GM12878 (cell line): ENCODE results near the gene CAMKMT. TPM values are rescaled to one million over a fixed set of nuclear protein-coding genes. Genes with fewer than 3 reads are reported as not detected.

Experiments
- CREM ChIP-seq: IDR thresholded peaks from 2 replicates; pipeline ENCODE4 v1.6.1; 2014; ENCODE audit warnings: antibody characterized with exemption, low read depth
- EP300 ChIP-seq, 2 experiments: fragments of 150-350 bp in 1 of 2; IDR thresholded peaks; 2 replicates each; pipeline ENCODE4 v1.6.1; 2011 to 2012; ENCODE audit warnings: low read depth in 2 of 2, low read length in 2 of 2, borderline replicate concordance in 1 of 2, improper control_type of control experiment in 1 of 2, inconsistent platforms in 1 of 2; ENCODE audit not compliant: control insufficient read depth in 1 of 2
- FOS ChIP-seq: IDR thresholded peaks from 3 replicates; pipeline ENCODE4 v1.6.1; 2011; ENCODE audit warnings: borderline replicate concordance; ENCODE audit not compliant: insufficient read length; ENCODE audit errors: extremely low read depth
- MEF2A ChIP-seq: IDR thresholded peaks from 2 replicates; pipeline ENCODE4 v1.6.1; 2011; ENCODE audit warnings: low read depth, mild to moderate bottlenecking, low read length, moderate library complexity; ENCODE audit not compliant: insufficient read depth
- SUPT20H ChIP-seq: IDR thresholded peaks from 2 replicates; pipeline ENCODE4 v1.6.1; 2011; ENCODE audit warnings: low read depth, mild to moderate bottlenecking, low read length, moderate library complexity, borderline replicate concordance; ENCODE audit not compliant: control insufficient read depth
- TCF7 ChIP-seq: IDR thresholded peaks from 2 replicates; pipeline ENCODE4 v1.6.1; 2014; ENCODE audit warnings: antibody characterized with exemption, borderline replicate concordance
- polyA plus RNA-seq, 11 experiments: library from polyadenylated mRNA; depleted of rRNA in 4 of 11; unstranded in 6 of 11; stranded (reverse) in 5 of 11; fragments of >200 nt; fragmentation: Nextera tagmentation in 4 of 11; fragmentation: Illumina TruSeq in 1 of 11; extraction: Ambion mirVana in 4 of 11; extraction: Trizol in 1 of 11; gene quantifications; 1 replicate in 1 of 11; 2 replicates in 10 of 11; pipeline versions ENCODE4 v1.2.1 to v1.2.3, GENCODE V29; 2011 to 2016; ENCODE audit warnings: inconsistent platforms in 2 of 11, missing spikeins in 2 of 11, low read depth in 1 of 11
- total RNA-seq, 4 experiments: library from RNA; depleted of rRNA in 3 of 4; stranded (reverse); fragments of >200 nt in 3 of 4; fragmentation: Illumina TruSeq in 1 of 4; extraction: Trizol in 1 of 4; gene quantifications; 2 replicates each; pipeline versions ENCODE4 v1.2.1 to v1.2.3, GENCODE V29; 2013 to 2021
- TF ChIP-seq, protein P1 (sequence below): fragments of 450-650 bp; IDR thresholded peaks from 2 replicates; pipeline ENCODE4 v1.6.1; 2017; ENCODE audit warnings: borderline replicate concordance
- TF ChIP-seq, protein P2 (sequence below): fragments of 450-650 bp; IDR thresholded peaks from 2 replicates; pipeline ENCODE4 v1.6.1; 2017; ENCODE audit warnings: antibody characterized with exemption, mild to moderate bottlenecking, moderate library complexity
- TF ChIP-seq, protein P3 (sequence below): fragments of 450-650 bp; IDR thresholded peaks from 2 replicates; pipeline ENCODE4 v1.6.1; 2016; ENCODE audit warnings: mild to moderate bottlenecking, moderate library complexity, borderline replicate concordance

Gene CAMKMT
- total and polyA plus RNA-seq, 10 of the 15 experiments (the other 5 are each of a cell fraction or from before 2014, with no cell fraction given): 2.7 to 16.0 (median 11.8) TPM

DNA sequence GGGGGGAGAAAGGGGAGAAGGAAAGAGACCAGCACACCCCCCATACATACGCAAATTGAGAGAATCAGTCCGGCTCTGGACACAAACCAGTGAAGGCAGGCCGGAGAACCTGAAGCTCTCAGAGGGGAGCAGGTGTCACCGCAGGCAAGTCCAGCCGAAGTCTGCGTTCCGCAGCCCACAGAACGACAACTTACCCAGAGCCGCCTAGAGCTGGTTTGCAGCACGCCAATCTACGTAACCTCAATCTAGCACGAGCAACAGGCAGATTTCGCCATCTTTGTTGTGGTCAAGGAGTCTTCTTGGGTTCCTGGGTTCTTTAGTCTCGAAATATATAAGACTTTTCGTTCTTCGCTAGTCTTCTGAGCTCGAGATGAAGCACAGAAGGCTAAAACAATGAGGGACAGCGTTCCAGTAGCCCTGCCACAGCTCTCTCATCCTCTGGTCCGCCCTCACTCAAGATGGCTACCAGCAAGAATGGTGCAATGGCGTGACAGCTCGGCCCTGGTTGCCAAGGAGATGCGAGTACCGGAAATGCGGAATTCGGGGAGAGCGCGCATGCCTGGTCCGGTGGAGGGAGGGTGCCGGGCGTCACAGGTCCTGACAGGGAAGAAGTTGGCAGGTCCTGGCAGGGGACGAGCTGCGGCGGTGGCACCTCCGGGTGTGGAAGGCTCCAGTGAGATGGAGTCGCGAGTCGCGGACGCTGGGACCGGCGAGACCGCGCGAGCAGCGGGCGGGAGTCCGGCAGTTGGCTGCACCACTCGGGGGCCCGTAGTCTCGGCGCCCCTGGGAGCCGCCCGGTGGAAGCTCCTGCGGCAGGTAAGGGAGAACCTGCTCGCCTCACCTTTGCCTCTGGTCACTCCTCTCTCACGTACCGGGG is at the start of gene CAMKMT, which contains the start of gene PREPL (continued):
- TF ChIP-seq, protein P1, sequence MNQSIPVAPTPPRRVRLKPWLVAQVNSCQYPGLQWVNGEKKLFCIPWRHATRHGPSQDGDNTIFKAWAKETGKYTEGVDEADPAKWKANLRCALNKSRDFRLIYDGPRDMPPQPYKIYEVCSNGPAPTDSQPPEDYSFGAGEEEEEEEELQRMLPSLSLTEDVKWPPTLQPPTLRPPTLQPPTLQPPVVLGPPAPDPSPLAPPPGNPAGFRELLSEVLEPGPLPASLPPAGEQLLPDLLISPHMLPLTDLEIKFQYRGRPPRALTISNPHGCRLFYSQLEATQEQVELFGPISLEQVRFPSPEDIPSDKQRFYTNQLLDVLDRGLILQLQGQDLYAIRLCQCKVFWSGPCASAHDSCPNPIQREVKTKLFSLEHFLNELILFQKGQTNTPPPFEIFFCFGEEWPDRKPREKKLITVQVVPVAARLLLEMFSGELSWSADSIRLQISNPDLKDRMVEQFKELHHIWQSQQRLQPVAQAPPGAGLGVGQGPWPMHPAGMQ: no peak
- TF ChIP-seq, protein P2, sequence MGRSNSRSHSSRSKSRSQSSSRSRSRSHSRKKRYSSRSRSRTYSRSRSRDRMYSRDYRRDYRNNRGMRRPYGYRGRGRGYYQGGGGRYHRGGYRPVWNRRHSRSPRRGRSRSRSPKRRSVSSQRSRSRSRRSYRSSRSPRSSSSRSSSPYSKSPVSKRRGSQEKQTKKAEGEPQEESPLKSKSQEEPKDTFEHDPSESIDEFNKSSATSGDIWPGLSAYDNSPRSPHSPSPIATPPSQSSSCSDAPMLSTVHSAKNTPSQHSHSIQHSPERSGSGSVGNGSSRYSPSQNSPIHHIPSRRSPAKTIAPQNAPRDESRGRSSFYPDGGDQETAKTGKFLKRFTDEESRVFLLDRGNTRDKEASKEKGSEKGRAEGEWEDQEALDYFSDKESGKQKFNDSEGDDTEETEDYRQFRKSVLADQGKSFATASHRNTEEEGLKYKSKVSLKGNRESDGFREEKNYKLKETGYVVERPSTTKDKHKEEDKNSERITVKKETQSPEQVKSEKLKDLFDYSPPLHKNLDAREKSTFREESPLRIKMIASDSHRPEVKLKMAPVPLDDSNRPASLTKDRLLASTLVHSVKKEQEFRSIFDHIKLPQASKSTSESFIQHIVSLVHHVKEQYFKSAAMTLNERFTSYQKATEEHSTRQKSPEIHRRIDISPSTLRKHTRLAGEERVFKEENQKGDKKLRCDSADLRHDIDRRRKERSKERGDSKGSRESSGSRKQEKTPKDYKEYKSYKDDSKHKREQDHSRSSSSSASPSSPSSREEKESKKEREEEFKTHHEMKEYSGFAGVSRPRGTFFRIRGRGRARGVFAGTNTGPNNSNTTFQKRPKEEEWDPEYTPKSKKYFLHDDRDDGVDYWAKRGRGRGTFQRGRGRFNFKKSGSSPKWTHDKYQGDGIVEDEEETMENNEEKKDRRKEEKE: no peak
- TF ChIP-seq EP300 (IDR thresholded peaks at IDR 0.05; ENCODE audit: borderline replicate concordance in 1 of 2, control insufficient read depth in 1 of 2, low read depth in 2 of 2, low read length in 2 of 2): peak in 1 of 2 experiments; percentile 39; a peak in 1 of 4 replicates
- no peak for TF ChIP-seq TCF7
- no peak for TF ChIP-seq FOS
- TF ChIP-seq SUPT20H: no peak
- TF ChIP-seq, protein P3, sequence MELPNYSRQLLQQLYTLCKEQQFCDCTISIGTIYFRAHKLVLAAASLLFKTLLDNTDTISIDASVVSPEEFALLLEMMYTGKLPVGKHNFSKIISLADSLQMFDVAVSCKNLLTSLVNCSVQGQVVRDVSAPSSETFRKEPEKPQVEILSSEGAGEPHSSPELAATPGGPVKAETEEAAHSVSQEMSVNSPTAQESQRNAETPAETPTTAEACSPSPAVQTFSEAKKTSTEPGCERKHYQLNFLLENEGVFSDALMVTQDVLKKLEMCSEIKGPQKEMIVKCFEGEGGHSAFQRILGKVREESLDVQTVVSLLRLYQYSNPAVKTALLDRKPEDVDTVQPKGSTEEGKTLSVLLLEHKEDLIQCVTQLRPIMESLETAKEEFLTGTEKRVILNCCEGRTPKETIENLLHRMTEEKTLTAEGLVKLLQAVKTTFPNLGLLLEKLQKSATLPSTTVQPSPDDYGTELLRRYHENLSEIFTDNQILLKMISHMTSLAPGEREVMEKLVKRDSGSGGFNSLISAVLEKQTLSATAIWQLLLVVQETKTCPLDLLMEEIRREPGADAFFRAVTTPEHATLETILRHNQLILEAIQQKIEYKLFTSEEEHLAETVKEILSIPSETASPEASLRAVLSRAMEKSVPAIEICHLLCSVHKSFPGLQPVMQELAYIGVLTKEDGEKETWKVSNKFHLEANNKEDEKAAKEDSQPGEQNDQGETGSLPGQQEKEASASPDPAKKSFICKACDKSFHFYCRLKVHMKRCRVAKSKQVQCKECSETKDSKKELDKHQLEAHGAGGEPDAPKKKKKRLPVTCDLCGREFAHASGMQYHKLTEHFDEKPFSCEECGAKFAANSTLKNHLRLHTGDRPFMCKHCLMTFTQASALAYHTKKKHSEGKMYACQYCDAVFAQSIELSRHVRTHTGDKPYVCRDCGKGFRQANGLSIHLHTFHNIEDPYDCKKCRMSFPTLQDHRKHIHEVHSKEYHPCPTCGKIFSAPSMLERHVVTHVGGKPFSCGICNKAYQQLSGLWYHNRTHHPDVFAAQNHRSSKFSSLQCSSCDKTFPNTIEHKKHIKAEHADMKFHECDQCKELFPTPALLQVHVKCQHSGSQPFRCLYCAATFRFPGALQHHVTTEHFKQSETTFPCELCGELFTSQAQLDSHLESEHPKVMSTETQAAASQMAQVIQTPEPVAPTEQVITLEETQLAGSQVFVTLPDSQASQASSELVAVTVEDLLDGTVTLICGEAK: peak; percentile 79
- no peak for TF ChIP-seq MEF2A
- TF ChIP-seq CREM: peak; percentile 78
